Rectal smooth muscle tissue (tissue), 1 donor: Measurements from ENCODE around the gene COL28A1.

Experiments used
- H3K27ac ChIP-seq: one replicate; pipeline ENCODE4 v1.7.0; 2013; ENCODE audit warnings: low read depth, low read length, inconsistent platforms
- H3K27me3 ChIP-seq: one replicate; pipeline ENCODE4 v1.7.0; 2013; ENCODE audit warnings: low read length; ENCODE audit not compliant: control insufficient read depth, insufficient read depth
- H3K36me3 ChIP-seq: one replicate; pipeline ENCODE4 v1.7.0; 2013; ENCODE audit warnings: low read length; ENCODE audit not compliant: control insufficient read depth, insufficient read depth
- H3K4me1 ChIP-seq: one replicate; pipeline ENCODE4 v1.7.0; 2013; ENCODE audit warnings: low read length; ENCODE audit not compliant: control insufficient read depth, insufficient read depth
- H3K4me3 ChIP-seq: one replicate; pipeline ENCODE4 v1.7.0; 2013; ENCODE audit warnings: low read length
- H3K9ac ChIP-seq: one replicate; pipeline ENCODE4 v1.7.0; 2013; ENCODE audit warnings: low read length

The COL28A1 gene

GRCh38 chr7:7505915-7506314, 29.8 kb downstream of the COL28A1 start:
- H3K36me3 ChIP-seq: no peaks in the 10 kb centered on the region
- no peaks in the 10 kb centered on the region for H3K4me1 ChIP-seq
- no peak overlapping the region for H3K27ac ChIP-seq
- H3K4me3 ChIP-seq: no peak overlapping the region
- no peaks in the 10 kb centered on the region for H3K27me3 ChIP-seq
- H3K9ac ChIP-seq: no peak overlapping the region

DNA sequence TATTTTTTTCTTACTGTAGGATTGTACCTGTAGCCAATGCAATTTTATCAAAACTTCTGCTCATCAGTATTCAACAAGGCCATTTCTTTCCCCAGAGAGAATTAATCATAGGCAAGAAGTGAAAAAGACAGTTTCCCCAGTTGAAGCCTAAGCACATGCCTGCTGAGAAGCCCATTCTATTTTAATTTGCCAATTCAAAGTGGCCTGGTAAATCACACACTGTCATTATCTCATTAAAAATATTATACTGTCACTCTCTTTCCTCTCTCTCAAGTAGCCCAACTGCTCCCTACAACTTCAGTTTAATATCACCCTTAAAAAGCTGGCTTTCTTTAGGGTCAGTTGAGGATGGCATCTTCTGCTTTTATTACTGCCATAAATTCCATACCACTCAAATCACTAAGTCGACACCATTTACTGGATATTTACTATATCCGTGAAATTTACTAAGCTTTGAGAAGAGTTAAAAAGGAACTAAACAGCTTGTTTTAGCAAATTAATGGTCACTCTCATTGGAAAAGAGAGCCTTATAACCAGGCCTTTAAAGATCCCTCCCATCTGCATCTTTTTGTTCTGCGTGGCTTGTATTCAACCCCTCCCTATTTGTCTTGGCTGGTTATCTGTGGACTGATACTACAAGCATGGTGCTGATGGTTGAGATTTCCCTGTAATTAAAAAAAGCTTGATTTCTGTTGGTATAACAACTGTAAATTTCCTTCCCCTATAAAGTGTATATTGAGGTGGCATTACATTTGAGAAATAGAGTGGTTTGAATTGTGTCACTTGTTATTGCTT, 30.6 kb downstream of the COL28A1 start:
- no peak overlapping the region for H3K9ac ChIP-seq
- H3K4me1 ChIP-seq: no peaks in the 10 kb centered on the region
- no peaks in the 10 kb centered on the region for H3K36me3 ChIP-seq
- no peak overlapping the region for H3K27ac ChIP-seq
- no peaks in the 10 kb centered on the region for H3K27me3 ChIP-seq
- H3K4me3 ChIP-seq: no peak overlapping the region

GRCh38 chr7:7499892-7500291, 35.8 kb downstream of the COL28A1 start:
- no peak overlapping the region for H3K9ac ChIP-seq
- no peaks in the 10 kb centered on the region for H3K4me1 ChIP-seq
- H3K4me3 ChIP-seq: no peak overlapping the region
- no peaks in the 10 kb centered on the region for H3K27me3 ChIP-seq
- no peak overlapping the region for H3K27ac ChIP-seq
- H3K36me3 ChIP-seq: no peaks in the 10 kb centered on the region

GRCh38 chr7:7498856-7499255, 36.8 kb downstream of the COL28A1 start:
- no peaks in the 10 kb centered on the region for H3K4me1 ChIP-seq
- no peak overlapping the region for H3K9ac ChIP-seq
- H3K27me3 ChIP-seq: no peaks in the 10 kb centered on the region
- no peak overlapping the region for H3K4me3 ChIP-seq
- H3K36me3 ChIP-seq: no peaks in the 10 kb centered on the region
- no peak overlapping the region for H3K27ac ChIP-seq

- H3K27me3 ChIP-seq: no peaks in the 10 kb centered on the region
- H3K4me1 ChIP-seq: no peaks in the 10 kb centered on the region
- no peak overlapping the region for H3K9ac ChIP-seq
- H3K4me3 ChIP-seq: no peak overlapping the region
- H3K36me3 ChIP-seq: no peaks in the 10 kb centered on the region
- no peak overlapping the region for H3K27ac ChIP-seq
Measured at GRCh38 chr7:7496311-7496710, 39.4 kb downstream of the COL28A1 start.

DNA sequence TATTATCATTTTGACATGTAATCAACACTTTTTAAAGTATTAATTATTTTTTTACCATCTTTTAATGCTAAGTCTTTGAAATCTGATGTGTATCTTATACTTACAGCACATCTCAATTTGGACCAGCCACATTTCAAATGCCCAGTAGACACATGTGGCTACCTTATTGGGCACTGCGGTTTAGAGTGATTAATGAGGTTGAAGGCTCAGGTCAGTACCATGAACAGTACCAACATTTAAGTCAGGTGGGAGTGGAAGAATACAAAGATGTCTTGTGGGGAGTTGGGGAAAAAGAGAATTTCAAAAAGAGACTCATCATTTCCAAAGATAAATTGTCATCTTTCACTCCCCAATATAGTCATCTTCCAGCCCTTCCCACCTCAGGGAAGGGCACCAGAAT, 40.5 kb downstream of the COL28A1 start:
- Histone ChIP-seq H3K9ac (no peak overlapping the region), H3K4me3 (no peak overlapping the region), H3K36me3 (no peaks in the 10 kb centered on the region), H3K4me1 (no peaks in the 10 kb centered on the region), H3K27me3 (no peaks in the 10 kb centered on the region), H3K27ac (no peak overlapping the region)

DNA sequence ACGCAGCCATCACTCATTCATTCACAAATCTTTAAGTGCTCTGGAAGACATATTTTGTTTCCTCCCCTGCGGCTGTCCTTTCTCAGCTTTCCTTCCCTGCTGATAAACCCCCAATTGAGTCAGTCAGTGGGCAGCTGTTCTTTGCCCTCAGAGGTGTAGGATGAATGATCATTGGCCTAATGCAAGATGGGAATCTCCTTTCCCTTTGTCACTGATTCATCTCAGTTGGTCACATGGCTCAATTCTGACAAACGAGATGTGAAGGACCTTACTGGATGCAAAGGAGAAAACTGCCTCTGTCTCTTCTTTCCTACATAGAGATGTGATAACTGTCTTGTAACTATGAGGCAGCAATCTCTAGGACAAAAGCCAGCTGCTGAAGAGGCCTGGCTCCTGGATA, 44.6 kb downstream of the COL28A1 start:
- H3K27me3 ChIP-seq: no peaks in the 10 kb centered on the region
- H3K4me1 ChIP-seq: no peaks in the 10 kb centered on the region
- no peak overlapping the region for H3K4me3 ChIP-seq
- H3K36me3 ChIP-seq: no peaks in the 10 kb centered on the region
- H3K27ac ChIP-seq: no peak overlapping the region
- no peak overlapping the region for H3K9ac ChIP-seq

- Histone ChIP-seq H3K9ac (no peak overlapping the region), H3K36me3 (no peaks in the 10 kb centered on the region), H3K4me3 (no peak overlapping the region), H3K27ac (no peak overlapping the region), H3K27me3 (no peaks in the 10 kb centered on the region), H3K4me1 (no peaks in the 10 kb centered on the region)
Measured at GRCh38 chr7:7490003-7490402, 45.7 kb downstream of the COL28A1 start.

GRCh38 chr7:7489546-7489945, 46.1 kb downstream of the COL28A1 start:
- H3K27ac ChIP-seq: no peak overlapping the region
- H3K27me3 ChIP-seq: no peaks in the 10 kb centered on the region
- H3K4me1 ChIP-seq: no peaks in the 10 kb centered on the region

DNA sequence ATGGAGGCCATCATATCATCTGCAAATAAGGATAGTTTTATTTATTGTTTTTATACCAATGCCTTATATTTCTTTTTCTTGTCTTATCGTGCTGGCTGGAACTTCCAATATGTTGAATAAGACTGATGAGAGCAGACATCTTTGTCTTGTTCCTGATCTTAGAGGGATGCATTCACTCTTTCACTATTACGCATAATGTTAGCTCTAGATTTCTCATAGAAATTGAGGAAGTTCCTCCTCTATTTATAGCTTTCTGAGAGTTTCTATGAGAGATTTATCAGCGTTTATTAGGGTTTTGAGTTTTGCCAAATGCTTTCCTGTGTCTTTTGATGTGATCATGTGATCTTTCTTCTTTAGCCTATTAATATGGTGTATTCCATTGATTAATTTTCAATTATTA, 49.3 kb downstream of the COL28A1 start:
- Histone ChIP-seq H3K9ac (no peak overlapping the region), H3K4me3 (no peak overlapping the region), H3K27ac (no peak overlapping the region), H3K36me3 (no peaks in the 10 kb centered on the region), H3K27me3 (no peaks in the 10 kb centered on the region), H3K4me1 (no peaks in the 10 kb centered on the region)

More at GRCh38 chr7:7489546-7489945, 46.1 kb downstream of the COL28A1 start:
- Histone ChIP-seq H3K4me3 (no peak overlapping the region), H3K9ac (no peak overlapping the region), H3K36me3 (no peaks in the 10 kb centered on the region)

GRCh38 chr7:7484072-7484471, 51.6 kb downstream of the COL28A1 start:
- no peaks in the 10 kb centered on the region for H3K36me3 ChIP-seq

GRCh38 chr7:7481802-7482201, 53.9 kb downstream of the COL28A1 start:
- no peak overlapping the region for H3K4me3 ChIP-seq
- no peak overlapping the region for H3K9ac ChIP-seq
- no peaks in the 10 kb centered on the region for H3K36me3 ChIP-seq
- H3K27ac ChIP-seq: no peak overlapping the region
- no peaks in the 10 kb centered on the region for H3K27me3 ChIP-seq
- H3K4me1 ChIP-seq: no peaks in the 10 kb centered on the region

More at GRCh38 chr7:7484072-7484471, 51.6 kb downstream of the COL28A1 start:
- no peak overlapping the region for H3K27ac ChIP-seq
- no peak overlapping the region for H3K9ac ChIP-seq
- no peak overlapping the region for H3K4me3 ChIP-seq
- no peaks in the 10 kb centered on the region for H3K4me1 ChIP-seq
- H3K27me3 ChIP-seq: no peaks in the 10 kb centered on the region

GRCh38 chr7:7479275-7479805, 56.3 kb downstream of the COL28A1 start:
- H3K9ac ChIP-seq: no peak overlapping the region
- H3K36me3 ChIP-seq: no peaks in the 10 kb centered on the region
- no peaks in the 10 kb centered on the region for H3K4me1 ChIP-seq
- H3K27me3 ChIP-seq: no peaks in the 10 kb centered on the region
- H3K4me3 ChIP-seq: no peak overlapping the region
- no peak overlapping the region for H3K27ac ChIP-seq
